MM.1S (cell line): Measurements from ENCODE around the gene PABPC3.

Source experiments
- EZH2 ChIP-seq: fragments of 300-600 bp; sonication (generic); optimal IDR thresholded peaks from 2 replicates; pipeline ENCODE3; 2017; ENCODE audit warnings: low read depth, mild to moderate bottlenecking, antibody characterized with exemption, low read length, mixed read lengths
- TF ChIP-seq, protein P1 (sequence below): fragments of 300-600 bp; sonication (generic); IDR thresholded peaks from 2 replicates; pipeline ENCODE4 v1.5.1; 2016; ENCODE audit warnings: antibody characterized with exemption, low read length, mixed read lengths

DNA sequence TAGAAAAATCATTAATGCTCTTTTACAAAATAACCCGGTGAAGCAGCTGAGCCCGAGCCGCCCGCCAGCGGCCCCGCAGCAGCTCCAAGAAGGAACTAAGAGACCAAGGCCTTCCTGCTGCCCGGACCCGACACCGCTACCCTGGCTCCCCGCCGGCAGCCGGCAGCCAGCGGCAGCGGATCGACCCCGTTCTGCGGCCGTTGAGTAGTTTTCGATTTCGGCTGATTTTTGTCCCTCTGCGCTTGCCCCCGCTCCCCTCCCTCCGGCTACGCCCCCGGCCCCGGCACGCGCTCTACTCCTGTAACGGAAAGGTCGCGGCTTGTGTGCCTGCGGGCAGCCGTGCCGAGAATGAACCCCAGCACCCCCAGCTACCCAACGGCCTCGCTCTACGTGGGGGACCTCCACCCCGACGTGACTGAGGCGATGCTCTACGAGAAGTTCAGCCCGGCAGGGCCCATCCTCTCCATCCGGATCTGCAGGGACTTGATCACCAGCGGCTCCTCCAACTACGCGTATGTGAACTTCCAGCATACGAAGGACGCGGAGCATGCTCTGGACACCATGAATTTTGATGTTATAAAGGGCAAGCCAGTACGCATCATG, at the start of gene PABPC3:
- TF ChIP-seq, protein P1, sequence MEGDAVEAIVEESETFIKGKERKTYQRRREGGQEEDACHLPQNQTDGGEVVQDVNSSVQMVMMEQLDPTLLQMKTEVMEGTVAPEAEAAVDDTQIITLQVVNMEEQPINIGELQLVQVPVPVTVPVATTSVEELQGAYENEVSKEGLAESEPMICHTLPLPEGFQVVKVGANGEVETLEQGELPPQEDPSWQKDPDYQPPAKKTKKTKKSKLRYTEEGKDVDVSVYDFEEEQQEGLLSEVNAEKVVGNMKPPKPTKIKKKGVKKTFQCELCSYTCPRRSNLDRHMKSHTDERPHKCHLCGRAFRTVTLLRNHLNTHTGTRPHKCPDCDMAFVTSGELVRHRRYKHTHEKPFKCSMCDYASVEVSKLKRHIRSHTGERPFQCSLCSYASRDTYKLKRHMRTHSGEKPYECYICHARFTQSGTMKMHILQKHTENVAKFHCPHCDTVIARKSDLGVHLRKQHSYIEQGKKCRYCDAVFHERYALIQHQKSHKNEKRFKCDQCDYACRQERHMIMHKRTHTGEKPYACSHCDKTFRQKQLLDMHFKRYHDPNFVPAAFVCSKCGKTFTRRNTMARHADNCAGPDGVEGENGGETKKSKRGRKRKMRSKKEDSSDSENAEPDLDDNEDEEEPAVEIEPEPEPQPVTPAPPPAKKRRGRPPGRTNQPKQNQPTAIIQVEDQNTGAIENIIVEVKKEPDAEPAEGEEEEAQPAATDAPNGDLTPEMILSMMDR, result no peak
- TF ChIP-seq EZH2, result no peak
